CD14-positive monocyte (primary cell): ENCODE results near the gene EPHA6. TPM values are rescaled to one million over a fixed set of nuclear protein-coding genes. Genes with fewer than 3 reads are reported as not detected.

Source experiments
- DNase-seq, 3 donors: peaks; one replicate each; pipeline ENCODE4 v3.0.0-alpha.2; 2011 to 2022
- H2AFZ ChIP-seq: 2 replicates; pipeline ENCODE4 v1.6.0; 2012; ENCODE audit warnings: mild to moderate bottlenecking, low read depth, low read length, inconsistent platforms; ENCODE audit not compliant: insufficient read depth, poor library complexity, severe bottlenecking
- H3K27ac ChIP-seq, 2 donors: 1 replicate in 1 of 2; 2 replicates in 1 of 2; pipeline ENCODE4 v1.5.1; 2012 to 2013; ENCODE audit warnings: low read length in 2 of 2, control low read depth in 1 of 2, inconsistent platforms in 1 of 2, low read depth in 1 of 2, mild to moderate bottlenecking in 1 of 2
- H3K27me3 ChIP-seq, 2 donors: one replicate each; pipeline versions ENCODE4 v1.6.0 to v1.6.1; 2011 to 2013; ENCODE audit warnings: low read length in 2 of 2; ENCODE audit not compliant: control insufficient read depth in 2 of 2, insufficient read depth in 2 of 2
- H3K36me3 ChIP-seq, 2 donors: replicated peaks in 1 of 2; 1 replicate in 1 of 2; 2 replicates in 1 of 2; pipeline versions ENCODE4 v1.5.1 to v1.6.1; 2012 to 2013; ENCODE audit warnings: low read length in 2 of 2, control low read depth in 1 of 2, inconsistent platforms in 1 of 2, mild to moderate bottlenecking in 1 of 2; ENCODE audit not compliant: insufficient read depth in 2 of 2, control insufficient read depth in 1 of 2
- H3K4me1 ChIP-seq, 2 donors: 1 replicate in 1 of 2; 2 replicates in 1 of 2; pipeline versions ENCODE4 v1.5.1 to v1.6.1; 2012 to 2013; ENCODE audit warnings: low read length in 2 of 2, control low read depth in 1 of 2, inconsistent platforms in 1 of 2, mild to moderate bottlenecking in 1 of 2, moderate library complexity in 1 of 2; ENCODE audit not compliant: insufficient read depth in 2 of 2, control insufficient read depth in 1 of 2
- H3K4me2 ChIP-seq: replicated peaks from 2 replicates; pipeline ENCODE3; 2012; ENCODE audit warnings: low read length, moderate library complexity, mild to moderate bottlenecking; ENCODE audit not compliant: poor library complexity, severe bottlenecking; ENCODE audit errors: extremely low read depth
- H3K4me3 ChIP-seq, 3 experiments: fragments of 200-600 bp in 1 of 3; sonication (generic) in 1 of 3; replicated peaks in 1 of 3; 1 replicate in 2 of 3; 2 replicates in 1 of 3; pipeline ENCODE4 v1.5.1; 2011 to 2013; ENCODE audit warnings: low read length in 3 of 3, mild to moderate bottlenecking in 3 of 3, control low read depth in 2 of 3, low read depth in 2 of 3, inconsistent platforms in 1 of 3, moderate library complexity in 1 of 3
- H3K79me2 ChIP-seq: 2 replicates; pipeline ENCODE4 v1.6.0; 2012; ENCODE audit warnings: mild to moderate bottlenecking, control low read depth, inconsistent platforms, low read length, moderate library complexity; ENCODE audit not compliant: insufficient read depth
- H3K9ac ChIP-seq: 2 replicates; pipeline ENCODE4 v1.6.0; 2017; ENCODE audit warnings: low read length, mild to moderate bottlenecking; ENCODE audit not compliant: insufficient read depth, poor library complexity, severe bottlenecking
- H3K9me3 ChIP-seq, 2 donors: replicated peaks in 1 of 2; 1 replicate in 1 of 2; 2 replicates in 1 of 2; pipeline versions ENCODE4 v1.5.1 to v1.6.1; 2012 to 2013; ENCODE audit warnings: low read length in 2 of 2, control low read depth in 1 of 2; ENCODE audit not compliant: control insufficient read depth in 1 of 2, insufficient read depth in 1 of 2
- H4K20me1 ChIP-seq: 2 replicates; pipeline ENCODE4 v1.6.0; 2012; ENCODE audit warnings: mild to moderate bottlenecking, low read length, control low read depth, moderate library complexity; ENCODE audit not compliant: insufficient read depth
- H3K27ac Mint-ChIP-seq, 7 donors: one replicate each; pipeline ENCODE4 v1.8.0; 2020; ENCODE audit warnings: mild to moderate bottlenecking in 7 of 7, mixed read lengths in 7 of 7, moderate library complexity in 6 of 7, inconsistent platforms in 2 of 7
- H3K27me3 Mint-ChIP-seq, 3 donors: one replicate each; pipeline ENCODE4 v1.8.0; 2021 to 2022; ENCODE audit warnings: low read depth in 3 of 3, mild to moderate bottlenecking in 3 of 3, mixed read lengths in 3 of 3, moderate library complexity in 3 of 3, inconsistent platforms in 1 of 3
- H3K36me3 Mint-ChIP-seq, 2 donors: one replicate each; pipeline ENCODE4 v1.8.0; 2020; ENCODE audit warnings: mixed read lengths in 2 of 2, inconsistent platforms in 1 of 2, mild to moderate bottlenecking in 1 of 2
- H3K4me1 Mint-ChIP-seq: one replicate; pipeline ENCODE4 v1.8.0; 2020; ENCODE audit warnings: mild to moderate bottlenecking, mixed read lengths
- H3K4me3 Mint-ChIP-seq, 2 donors: one replicate each; pipeline ENCODE4 v1.8.0; 2020; ENCODE audit warnings: mild to moderate bottlenecking in 2 of 2, mixed read lengths in 2 of 2, moderate library complexity in 1 of 2
- H3K9me3 Mint-ChIP-seq, 7 donors: one replicate each; pipeline ENCODE4 v1.8.0; 2020 to 2022; ENCODE audit warnings: mixed read lengths in 7 of 7, mild to moderate bottlenecking in 6 of 7, moderate library complexity in 6 of 7, inconsistent platforms in 2 of 7
- WGBS: methylation state at CpG from one replicate; pipeline ENCODE4 v1.1.5; 2013; ENCODE audit warnings: missing lambda C conversion rate; ENCODE audit not compliant: insufficient coverage; 5-methylcytosine and 5-hydroxymethylcytosine counted together
- intact Hi-C, 2 donors: fragments of 100-400 bp; cut with micrococcal nuclease; formaldehyde crosslinking; loops; one replicate each; pipeline versions ENCODE4 v1.15.0 to v1.15.1; 2023
- polyA plus RNA-seq, 3 donors: library from polyadenylated mRNA; depleted of rRNA in 1 of 3; unstranded in 2 of 3; stranded (reverse) in 1 of 3; fragments of 300-500 nt in 2 of 3; fragments of >200 nt in 1 of 3; fragmentation: Illumina TruSeq in 2 of 3; gene quantifications; 1 replicate in 2 of 3; 2 replicates in 1 of 3; pipeline ENCODE4 v1.2.3, GENCODE V29; 2012 to 2021
- TF ChIP-seq, protein P1 (sequence below): fragments of 200-600 bp; IDR thresholded peaks from one replicate; pipeline ENCODE4 v1.8.0; 2022; ENCODE audit warnings: antibody characterized with exemption, mild to moderate bottlenecking

The EPHA6 gene
- polyA plus RNA-seq, 3 donors, result not detected

DNA sequence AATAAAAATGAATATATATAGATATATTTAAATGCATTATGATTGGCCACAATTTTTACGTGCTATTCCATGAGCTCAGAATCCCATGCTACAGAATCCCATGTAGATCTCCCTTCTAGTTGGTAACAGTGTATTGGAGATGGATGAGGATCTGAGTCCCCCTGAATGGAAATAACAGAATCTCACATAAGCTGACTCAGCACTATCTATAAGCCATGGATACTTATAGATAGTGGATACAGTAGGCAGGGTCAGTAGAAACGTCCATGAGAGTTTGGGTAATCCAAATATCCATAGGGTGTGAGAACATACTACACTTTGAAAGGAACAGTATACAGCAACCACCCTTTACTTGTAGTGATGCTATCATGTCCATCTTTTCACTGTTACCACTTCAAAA is 375.4 kb downstream of the EPHA6 start:
- Histone ChIP-seq H3K4me1 (no peaks in the 10 kb centered on the region), H3K36me3 (no peaks in the 10 kb centered on the region), H2AFZ (no peak overlapping the region), H3K27me3 (no peaks in the 10 kb centered on the region), H4K20me1 (no peaks in the 10 kb centered on the region), H3K4me2 (no peak overlapping the region), H3K9me3 (peaks cover 0 to 4% of the 10 kb centered on the region in 2 donors), H3K79me2 (no peaks in the 10 kb centered on the region), H3K27ac (no peak overlapping the region), H3K4me3 (no peak overlapping the region), H3K9ac (no peak overlapping the region)
- Mint-ChIP-seq H3K4me1 (no peaks in the 10 kb centered on the region), H3K36me3 (no peaks in the 10 kb centered on the region), H3K27me3 (no peaks in the 10 kb centered on the region), H3K27ac (no peak overlapping the region), H3K4me3 (no peak overlapping the region), H3K9me3 (peaks cover 0 to 5% (median 2%) of the 10 kb centered on the region in 7 donors)
- intact Hi-C loops, result no loop called here
- no CpG with 5 or more reads among the region's 2 CpGs for WGBS
- TF ChIP-seq, protein P1, sequence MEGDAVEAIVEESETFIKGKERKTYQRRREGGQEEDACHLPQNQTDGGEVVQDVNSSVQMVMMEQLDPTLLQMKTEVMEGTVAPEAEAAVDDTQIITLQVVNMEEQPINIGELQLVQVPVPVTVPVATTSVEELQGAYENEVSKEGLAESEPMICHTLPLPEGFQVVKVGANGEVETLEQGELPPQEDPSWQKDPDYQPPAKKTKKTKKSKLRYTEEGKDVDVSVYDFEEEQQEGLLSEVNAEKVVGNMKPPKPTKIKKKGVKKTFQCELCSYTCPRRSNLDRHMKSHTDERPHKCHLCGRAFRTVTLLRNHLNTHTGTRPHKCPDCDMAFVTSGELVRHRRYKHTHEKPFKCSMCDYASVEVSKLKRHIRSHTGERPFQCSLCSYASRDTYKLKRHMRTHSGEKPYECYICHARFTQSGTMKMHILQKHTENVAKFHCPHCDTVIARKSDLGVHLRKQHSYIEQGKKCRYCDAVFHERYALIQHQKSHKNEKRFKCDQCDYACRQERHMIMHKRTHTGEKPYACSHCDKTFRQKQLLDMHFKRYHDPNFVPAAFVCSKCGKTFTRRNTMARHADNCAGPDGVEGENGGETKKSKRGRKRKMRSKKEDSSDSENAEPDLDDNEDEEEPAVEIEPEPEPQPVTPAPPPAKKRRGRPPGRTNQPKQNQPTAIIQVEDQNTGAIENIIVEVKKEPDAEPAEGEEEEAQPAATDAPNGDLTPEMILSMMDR, result no peak
- DNase-seq, result no peak

DNA sequence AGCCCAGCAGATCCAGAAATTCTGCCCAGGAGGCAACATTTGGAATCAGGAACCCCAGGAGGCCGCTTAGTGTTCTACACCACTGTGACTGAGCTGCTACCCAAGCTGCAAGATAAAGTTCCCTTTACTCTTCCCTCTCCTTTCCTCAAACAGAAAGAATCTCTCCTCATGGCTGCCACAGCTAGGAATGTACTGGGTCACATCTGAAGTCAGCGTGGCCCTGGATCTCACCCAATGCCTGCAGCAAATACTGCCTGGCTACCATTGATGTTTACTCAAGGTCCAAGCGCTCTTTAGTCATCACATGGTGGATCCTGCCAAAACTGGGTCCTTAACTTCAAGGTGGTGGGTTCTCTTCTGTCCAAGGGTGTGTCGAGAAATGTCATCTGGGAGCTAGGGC is 382.7 kb downstream of the EPHA6 start:
- no peak overlapping the region for H3K4me3 Mint-ChIP-seq
- H3K36me3 Mint-ChIP-seq, result no peaks in the 10 kb centered on the region
- no peaks in the 10 kb centered on the region for H3K4me1 Mint-ChIP-seq
- H3K27me3 Mint-ChIP-seq, result no peaks in the 10 kb centered on the region
- Histone ChIP-seq H3K27me3 (no peaks in the 10 kb centered on the region), H4K20me1 (no peaks in the 10 kb centered on the region), H3K4me1 (no peaks in the 10 kb centered on the region), H2AFZ (no peak overlapping the region), H3K4me3 (no peak overlapping the region), H3K9ac (no peak overlapping the region), H3K4me2 (no peak overlapping the region), H3K27ac (no peak overlapping the region), H3K9me3 (peaks cover 14 to 23% of the 10 kb centered on the region in 2 donors), H3K36me3 (no peaks in the 10 kb centered on the region), H3K79me2 (no peaks in the 10 kb centered on the region)
- H3K27ac Mint-ChIP-seq, result no peak overlapping the region
- intact Hi-C loops, result no loop called here
- H3K9me3 Mint-ChIP-seq, result peaks cover 2 to 14% (median 5%) of the 10 kb centered on the region in 7 donors
- DNase-seq, result no peak
- TF ChIP-seq, protein P1, result no peak
- WGBS, result 82% methylated on average over 4 of the region's 4 CpGs
